Lower leg skin (tissue), 3 donors: Measurements from ENCODE around the gene SAMD5.

ENCODE experiments used
- POLR2A ChIP-seq, 2 donors: fragments of 450-650 bp; IDR thresholded peaks; one replicate each; pipeline ENCODE4 v1.6.1; 2016 to 2017; ENCODE audit warnings: antibody characterized with exemption in 2 of 2, mild to moderate bottlenecking in 1 of 2, moderate library complexity in 1 of 2
- TF ChIP-seq, protein P1 (sequence below), 3 donors: fragments of 450-650 bp; IDR thresholded peaks; one replicate each; pipeline ENCODE4 v1.5.1; 2016; ENCODE audit warnings: antibody characterized with exemption in 3 of 3, mild to moderate bottlenecking in 3 of 3, moderate library complexity in 2 of 3

DNA sequence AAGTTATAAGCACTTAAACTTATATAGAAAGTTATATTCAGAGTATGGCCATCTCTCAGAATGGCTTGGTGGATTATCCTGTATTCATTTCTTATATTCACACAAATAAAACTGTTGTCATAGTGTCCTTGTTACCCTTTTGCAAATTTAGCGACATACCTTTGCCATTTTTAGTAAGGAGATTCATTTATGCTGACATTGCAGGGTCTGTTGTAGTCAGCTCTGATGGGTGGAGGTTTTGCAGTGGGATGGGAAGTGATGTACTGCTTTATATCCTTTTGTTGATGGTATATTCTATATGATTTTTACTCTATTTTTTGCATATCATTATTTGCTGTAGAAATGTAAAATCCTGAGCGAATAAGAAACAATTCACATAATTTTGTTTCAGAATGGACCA lies 35.9 kb downstream of the SAMD5 start:
- TF ChIP-seq, protein P1, sequence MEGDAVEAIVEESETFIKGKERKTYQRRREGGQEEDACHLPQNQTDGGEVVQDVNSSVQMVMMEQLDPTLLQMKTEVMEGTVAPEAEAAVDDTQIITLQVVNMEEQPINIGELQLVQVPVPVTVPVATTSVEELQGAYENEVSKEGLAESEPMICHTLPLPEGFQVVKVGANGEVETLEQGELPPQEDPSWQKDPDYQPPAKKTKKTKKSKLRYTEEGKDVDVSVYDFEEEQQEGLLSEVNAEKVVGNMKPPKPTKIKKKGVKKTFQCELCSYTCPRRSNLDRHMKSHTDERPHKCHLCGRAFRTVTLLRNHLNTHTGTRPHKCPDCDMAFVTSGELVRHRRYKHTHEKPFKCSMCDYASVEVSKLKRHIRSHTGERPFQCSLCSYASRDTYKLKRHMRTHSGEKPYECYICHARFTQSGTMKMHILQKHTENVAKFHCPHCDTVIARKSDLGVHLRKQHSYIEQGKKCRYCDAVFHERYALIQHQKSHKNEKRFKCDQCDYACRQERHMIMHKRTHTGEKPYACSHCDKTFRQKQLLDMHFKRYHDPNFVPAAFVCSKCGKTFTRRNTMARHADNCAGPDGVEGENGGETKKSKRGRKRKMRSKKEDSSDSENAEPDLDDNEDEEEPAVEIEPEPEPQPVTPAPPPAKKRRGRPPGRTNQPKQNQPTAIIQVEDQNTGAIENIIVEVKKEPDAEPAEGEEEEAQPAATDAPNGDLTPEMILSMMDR (IDR thresholded peaks at IDR 0.05) = no peak
- TF ChIP-seq POLR2A (IDR thresholded peaks at IDR 0.05) = no peak
